HepG2 (cell line): ENCODE measurements around the gene RBCK1. TPM values are rescaled to one million over a fixed set of nuclear protein-coding genes. Genes with fewer than 3 reads are reported as not detected.

Source experiments
- ATM ChIP-seq: fragments of 450-650 bp; IDR thresholded peaks from 2 replicates; pipeline ENCODE4 v1.7.1; 2017; ENCODE audit warnings: mild to moderate bottlenecking, borderline replicate concordance
- CBX5 ChIP-seq: sonication (generic); formaldehyde crosslinking; IDR thresholded peaks from 2 replicates; pipeline ENCODE4 v1.4.0; 2020; ENCODE audit warnings: missing genetic modification reagents, borderline replicate concordance
- CREB3 ChIP-seq: sonication (generic); formaldehyde crosslinking; IDR thresholded peaks from 2 replicates; pipeline ENCODE4 v1.5.0; 2020; ENCODE audit warnings: missing genetic modification reagents
- IKZF4 ChIP-seq: sonication (generic); formaldehyde crosslinking; IDR thresholded peaks from 2 replicates; pipeline ENCODE4 v1.5.1; 2020; ENCODE audit warnings: borderline replicate concordance, mild to moderate bottlenecking, low read depth, missing genetic modification reagents; ENCODE audit errors: not compliant biosample characterization
- ISL2 ChIP-seq: sonication (generic); formaldehyde crosslinking; IDR thresholded peaks from 2 replicates; pipeline ENCODE4 v1.5.0; 2020; ENCODE audit warnings: missing genetic modification reagents
- KLF16 ChIP-seq, 2 experiments: sonication (generic) in 1 of 2; formaldehyde crosslinking in 1 of 2; IDR thresholded peaks; 2 replicates each; pipeline versions ENCODE4 v1.6.1 to v1.8.0; 2016 to 2023; ENCODE audit warnings: missing genetic modification reagents in 2 of 2, missing compliant biosample characterization in 1 of 2
- MAFF ChIP-seq: IDR thresholded peaks from 2 replicates; pipeline ENCODE4 v1.6.1; 2011; ENCODE audit warnings: low read depth, low read length, improper control_type of control experiment
- MIER3 ChIP-seq: IDR thresholded peaks from 2 replicates; pipeline ENCODE4 v1.6.1; 2016; ENCODE audit warnings: missing compliant biosample characterization, borderline replicate concordance
- PCBP1 ChIP-seq: fragments of 200-400 bp; formaldehyde crosslinking; IDR thresholded peaks from 2 replicates; pipeline ENCODE4 v1.6.1; 2017; ENCODE audit warnings: mild to moderate bottlenecking, low read depth, low read length, borderline replicate concordance
- SP1 ChIP-seq, 2 experiments: fragments of 450-650 bp in 1 of 2; sonication (generic) in 1 of 2; formaldehyde crosslinking in 1 of 2; IDR thresholded peaks; 2 replicates each; pipeline versions ENCODE4 v1.4.0 to v1.6.1; 2016 to 2020; ENCODE audit warnings: missing genetic modification reagents in 1 of 2
- ZBTB20 ChIP-seq: sonication (generic); formaldehyde crosslinking; IDR thresholded peaks from 2 replicates; pipeline ENCODE4 v1.8.1; 2023; ENCODE audit warnings: missing genetic modification reagents, low read depth, mild to moderate bottlenecking, borderline replicate concordance
- ZNF354B ChIP-seq: sonication (generic); formaldehyde crosslinking; IDR thresholded peaks from 2 replicates; pipeline ENCODE4 v1.8.0; 2022; ENCODE audit warnings: mild to moderate bottlenecking, missing genetic modification reagents
- ZNF407 ChIP-seq: sonication (generic); formaldehyde crosslinking; IDR thresholded peaks from one replicate; pipeline ENCODE4 v1.5.1; 2020; ENCODE audit warnings: mild to moderate bottlenecking, missing genetic modification reagents; ENCODE audit errors: not compliant biosample characterization
- ZNF501 ChIP-seq: sonication (generic); formaldehyde crosslinking; IDR thresholded peaks from 2 replicates; pipeline ENCODE4 v1.5.1; 2020; ENCODE audit warnings: mild to moderate bottlenecking, moderate library complexity, missing genetic modification reagents
- ZNF570 ChIP-seq: sonication (generic); formaldehyde crosslinking; IDR thresholded peaks from 2 replicates; pipeline ENCODE4 v1.4.0; 2020; ENCODE audit warnings: mild to moderate bottlenecking, missing genetic modification reagents, borderline replicate concordance
- ZNF777 ChIP-seq: sonication (generic); formaldehyde crosslinking; IDR thresholded peaks from 2 replicates; pipeline ENCODE4 v1.4.0; 2020; ENCODE audit warnings: missing genetic modification reagents
- ZNF850 ChIP-seq: sonication (generic); formaldehyde crosslinking; conservative IDR thresholded peaks from 2 replicates; pipeline ENCODE4 v1.9.0; 2021; ENCODE audit warnings: mild to moderate bottlenecking, missing genetic modification reagents
- ZSCAN21 ChIP-seq: sonication (generic); formaldehyde crosslinking; IDR thresholded peaks from 2 replicates; pipeline ENCODE4 v1.8.0; 2022; ENCODE audit warnings: mild to moderate bottlenecking, missing genetic modification reagents, moderate library complexity, borderline replicate concordance
- ZSCAN25 ChIP-seq: sonication (generic); formaldehyde crosslinking; IDR thresholded peaks from 2 replicates; pipeline ENCODE4 v1.8.0; 2022; ENCODE audit warnings: mild to moderate bottlenecking, missing genetic modification reagents
- polyA plus RNA-seq, 8 experiments: library from polyadenylated mRNA; depleted of rRNA in 3 of 8; stranded (reverse) in 7 of 8; unstranded in 1 of 8; fragments of >200 nt; fragmentation: Illumina TruSeq in 4 of 8; extraction: Trizol in 4 of 8; gene quantifications; 2 replicates each; pipeline versions ENCODE4 v1.2.1 to v1.2.3, GENCODE V29; 2011 to 2016; ENCODE audit warnings: low read depth in 4 of 8, missing spikeins in 1 of 8, mixed read lengths in 1 of 8; ENCODE audit not compliant: insufficient read depth in 1 of 8
- total RNA-seq, 5 experiments: library from RNA; depleted of rRNA; stranded (reverse); fragments of >200 nt; fragmentation: Illumina TruSeq; extraction: Trizol; gene quantifications; 2 replicates each; pipeline ENCODE4 v1.2.3, GENCODE V29; 2016; ENCODE audit warnings: low read depth in 1 of 5
- TF ChIP-seq, protein P1 (sequence below): IDR thresholded peaks from 2 replicates; pipeline ENCODE4 v1.6.1; 2016; ENCODE audit warnings: low read depth, control low read depth

RBCK1 gene
- total and polyA plus RNA-seq, 2 of the 13 experiments (the other 11 are each of a cell fraction or from before 2014, with no cell fraction given), result 149 to 215 TPM

GRCh38 chr20:370151-370600 is 37.9 kb upstream of the RBCK1 start (continued):
- TF ChIP-seq, protein P1, sequence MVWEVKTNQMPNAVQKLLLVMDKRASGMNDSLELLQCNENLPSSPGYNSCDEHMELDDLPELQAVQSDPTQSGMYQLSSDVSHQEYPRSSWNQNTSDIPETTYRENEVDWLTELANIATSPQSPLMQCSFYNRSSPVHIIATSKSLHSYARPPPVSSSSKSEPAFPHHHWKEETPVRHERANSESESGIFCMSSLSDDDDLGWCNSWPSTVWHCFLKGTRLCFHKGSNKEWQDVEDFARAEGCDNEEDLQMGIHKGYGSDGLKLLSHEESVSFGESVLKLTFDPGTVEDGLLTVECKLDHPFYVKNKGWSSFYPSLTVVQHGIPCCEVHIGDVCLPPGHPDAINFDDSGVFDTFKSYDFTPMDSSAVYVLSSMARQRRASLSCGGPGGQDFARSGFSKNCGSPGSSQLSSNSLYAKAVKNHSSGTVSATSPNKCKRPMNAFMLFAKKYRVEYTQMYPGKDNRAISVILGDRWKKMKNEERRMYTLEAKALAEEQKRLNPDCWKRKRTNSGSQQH (CRISPR knock-in tag), result no peak
- TF ChIP-seq CREB3 (no peak), ZNF777 (CRISPR knock-in tag) (no peak), CBX5 (peak; percentile 77; the same call in 1 of the 2 replicates), IKZF4 (CRISPR knock-in tag) (no peak), ZSCAN21 (CRISPR knock-in tag) (0 out of 2 replicates have a peak, but pooled peaks have one; percentile 57), MAFF (no peak), MIER3 (CRISPR knock-in tag) (0 out of 2 replicates have a peak, but pooled peaks have one; percentile 16), ISL2 (CRISPR knock-in tag) (no peak; the same call in 1 of the 2 replicates), PCBP1 (no peak), ZNF570 (no peak), ZNF354B (CRISPR knock-in tag) (no peak), ZNF501 (CRISPR knock-in tag) (peak; percentile 58; the same call in 1 of the 2 replicates), KLF16 (CRISPR knock-in tag; IDR thresholded peaks at IDR 0.05) (peak in 1 of 2 experiments; percentile 68; a peak in 2 of 4 replicates), ZBTB20 (CRISPR knock-in tag) (no peak), ZNF850 (no peak), ZSCAN25 (peak; percentile 13; the same call in 1 of the 2 replicates), ATM (no peak), SP1 (IDR thresholded peaks at IDR 0.05) (no peak), SP1 (CRISPR knock-in tag; IDR thresholded peaks at IDR 0.05) (peak; percentile 38; the same call in 1 of the 2 replicates), ZNF407 (CRISPR knock-in tag) (no peak)
